Left colon (tissue), 2 donors: ENCODE measurements around the gene FAM210A. TPM values are rescaled to one million over a fixed set of nuclear protein-coding genes. Genes with fewer than 3 reads are reported as not detected.

ENCODE experiments used
- ATAC-seq: fragments of 200-7000 bp; cut with Tn5 transposase; one replicate; pipeline ENCODE4 v1.9.1; 2020; ENCODE audit warnings: mild to moderate bottlenecking, moderate library complexity
- DNase-seq, 2 donors: peaks; one replicate each; pipeline ENCODE4 v3.0.0-alpha.2; 2020
- intact Hi-C, 2 donors: fragments of 100-400 bp; cut with DNase I in 1 of 2; cut with micrococcal nuclease in 1 of 2; formaldehyde crosslinking; loops; one replicate each; pipeline versions ENCODE4 v1.11.2 to v1.14.0; 2022; cut with DNase I, micrococcal nuclease
- total RNA-seq, 2 donors: library from RNA; stranded (reverse); fragmentation: NEBNext Ultra II Directional; extraction: Animal tissue kit (Norgen Biotek cat#: 25700); gene quantifications; one replicate each; pipeline ENCODE4 v1.2.1, GENCODE V29; 2021
- donor health status: DM: no; HTN: no; CAD: no.
- donor health status: DM: yes; HTN: yes; CAD: no.

The FAM210A gene
- total RNA-seq, 2 donors from 2014 or later: 14.8 to 14.9 TPM

GRCh38 chr18:13614641-13615288, 111.6 kb downstream of the FAM210A start:
- no peak for DNase-seq

GRCh38 chr18:13613591-13614501, 112.5 kb downstream of the FAM210A start:
- peak; percentile 79 for ATAC-seq
- intact Hi-C loops: no loop called here
- peak in 1 of 2 donors; percentile 29 for DNase-seq

More at GRCh38 chr18:13614641-13615288, 111.6 kb downstream of the FAM210A start:
- intact Hi-C loops: no loop called here
- ATAC-seq: no peak

Other genes starting within 250 kb of the FAM210A start
- gene RNMT, start 115 bp upstream of the FAM210A start, total RNA-seq: 10 to 100 TPM; 12.6 to 19.1 TPM
- gene MC5R, start 97.6 kb upstream of the FAM210A start, total RNA-seq: not detected
- not detected for gene MC2R, start 189.0 kb upstream of the FAM210A start, total RNA-seq